ENCODE data around the gene NOP56.

GRCh38 chr20:2626853-2627541 lies 25.4 kb upstream of the NOP56 start:
- TF ChIP-seq POLR2AphosphoS5 (IDR thresholded peaks at IDR 0.05; ENCODE audit: borderline replicate concordance, low read depth, low read length) (no peak), EZH2 (IDR thresholded peaks at IDR 0.05) (no peak)

Data from SK-N-MC (cell line).